Activated CD8-positive, alpha-beta memory T cell treated with anti-CD3 and anti-CD28 coated beads, Interleukin-2, amount 50 U/mL, for 1 hour (primary cell): ENCODE data around the gene CD2AP.
"Not testable (repeated sequence)": the region's sequence is repeated elsewhere in the genome, so short reads cannot be mapped to it uniquely, and the experiment has no call there.

ENCODE experiments used
- DNase-seq: peaks from one replicate; pipeline ENCODE4 v3.0.0-alpha.2; 2020; ENCODE audit errors: extremely low read depth

Gene CD2AP

DNA sequence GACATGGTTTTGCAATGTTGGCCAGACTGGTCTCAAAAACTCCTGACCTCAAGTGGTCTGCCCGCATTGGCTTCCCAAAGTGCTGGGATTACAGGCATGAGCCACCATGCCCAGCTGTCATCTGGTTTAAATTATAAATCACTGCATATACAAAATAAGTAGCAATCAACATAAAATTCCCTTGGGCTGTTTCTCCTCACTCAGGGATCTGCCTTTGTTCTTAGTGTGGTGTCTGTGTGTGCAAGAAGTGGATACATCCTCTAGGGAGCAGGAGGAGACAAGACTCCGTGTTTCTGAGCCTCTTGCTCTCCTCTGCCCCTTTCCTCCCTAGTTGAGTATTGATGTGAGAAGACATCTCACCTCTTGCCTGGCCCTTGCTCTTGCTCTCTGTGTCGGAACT lies 155.6 kb downstream of the CD2AP start:
- DNase-seq: no peak

DNA sequence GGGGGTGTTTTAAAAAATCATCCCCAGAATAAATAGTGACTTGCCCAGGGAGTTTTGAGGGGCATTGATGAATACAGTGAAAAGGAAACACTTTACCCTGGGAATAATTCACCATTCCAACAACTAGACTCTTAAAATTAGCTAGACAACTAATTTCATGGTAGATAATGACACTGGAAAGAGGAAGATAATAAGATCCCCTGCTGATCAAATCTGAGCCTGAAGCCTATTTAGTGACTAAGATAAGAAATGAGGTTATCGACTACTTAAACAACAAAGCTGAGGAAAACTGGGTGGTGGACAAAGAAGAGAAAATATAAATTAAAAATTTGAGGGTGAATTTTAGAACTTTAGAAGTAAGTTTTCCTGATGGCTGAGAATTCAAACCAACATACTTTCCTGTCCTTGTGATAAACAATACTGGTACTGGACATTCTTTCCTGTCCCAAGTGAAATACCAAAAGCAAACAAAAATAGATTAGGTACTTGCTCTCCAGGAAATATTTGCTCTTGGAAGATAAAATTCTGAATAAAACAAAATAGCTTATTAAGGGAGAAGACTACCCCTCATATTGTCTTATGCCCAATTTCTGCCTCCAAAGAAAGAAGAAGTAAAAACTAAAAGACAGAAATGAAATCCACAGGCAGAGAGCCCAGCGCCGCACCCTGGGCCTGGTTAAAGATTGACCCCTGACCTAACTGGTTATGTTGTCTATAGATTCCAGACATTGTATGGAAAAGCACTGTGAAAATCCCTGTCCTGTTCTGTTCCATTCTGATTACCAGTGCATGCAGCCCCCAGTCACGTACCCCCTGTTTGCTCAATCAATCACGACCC lies 156.8 kb downstream of the CD2AP start:
- DNase-seq: no peak

DNA sequence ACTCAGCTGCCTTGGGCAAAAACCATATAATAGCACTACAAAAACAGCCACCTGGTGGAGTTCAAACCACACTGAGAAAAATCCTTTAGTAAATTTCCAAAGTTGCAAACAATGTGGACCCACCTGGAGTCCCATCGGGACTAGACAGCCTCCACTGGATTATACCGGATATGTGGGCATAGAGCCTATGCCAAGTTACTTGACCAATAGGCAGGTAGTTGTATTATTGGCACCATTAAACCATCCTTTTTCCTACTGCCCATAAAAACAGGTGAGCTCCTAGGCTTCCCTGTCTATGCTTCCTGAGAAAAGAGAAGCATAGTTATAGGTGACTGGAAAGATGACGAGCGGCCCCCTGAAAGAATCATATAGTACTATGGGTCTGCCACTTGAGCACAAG lies 169.1 kb downstream of the CD2AP start:
- no peak for DNase-seq

DNA sequence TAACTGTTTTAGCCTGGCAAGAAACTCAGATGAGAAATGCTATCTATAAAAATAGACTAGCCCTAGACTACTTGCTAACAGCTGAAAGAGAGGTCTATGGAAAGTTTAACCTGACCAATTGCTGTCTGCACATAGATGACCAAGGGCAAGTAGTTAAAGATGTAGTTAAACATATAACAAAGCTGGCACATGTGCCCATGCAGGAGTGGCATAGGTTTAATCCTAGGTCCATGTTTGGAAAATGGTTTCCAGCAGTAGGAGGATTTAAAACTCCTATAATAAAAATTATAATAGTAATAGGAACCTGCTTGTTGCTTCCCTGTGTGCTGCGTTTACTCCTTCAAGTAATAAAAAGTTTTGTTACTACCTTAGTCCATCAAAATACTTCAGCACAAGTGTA lies 169.6 kb downstream of the CD2AP start:
- DNase-seq: no peak

DNA sequence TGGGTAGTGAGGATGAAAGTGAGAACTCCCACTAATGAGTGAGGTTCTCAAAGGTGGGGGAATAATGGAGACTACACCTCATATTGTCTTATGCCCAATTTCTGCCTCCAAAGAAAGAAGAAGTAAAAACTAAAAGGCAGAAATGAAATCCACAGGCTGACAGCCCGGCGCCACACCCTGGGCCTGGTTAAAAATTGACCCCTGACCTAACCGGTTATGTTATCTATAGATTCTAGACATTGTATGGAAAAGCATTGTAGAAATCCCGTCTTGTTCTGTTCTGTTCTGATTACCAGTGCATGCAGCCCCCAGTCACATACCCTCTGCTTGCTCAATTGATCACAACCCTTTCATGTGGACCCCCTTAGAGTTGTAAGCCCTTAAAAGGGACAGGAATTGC lies 170.0 kb downstream of the CD2AP start:
- DNase-seq: not testable (repeated sequence)

DNA sequence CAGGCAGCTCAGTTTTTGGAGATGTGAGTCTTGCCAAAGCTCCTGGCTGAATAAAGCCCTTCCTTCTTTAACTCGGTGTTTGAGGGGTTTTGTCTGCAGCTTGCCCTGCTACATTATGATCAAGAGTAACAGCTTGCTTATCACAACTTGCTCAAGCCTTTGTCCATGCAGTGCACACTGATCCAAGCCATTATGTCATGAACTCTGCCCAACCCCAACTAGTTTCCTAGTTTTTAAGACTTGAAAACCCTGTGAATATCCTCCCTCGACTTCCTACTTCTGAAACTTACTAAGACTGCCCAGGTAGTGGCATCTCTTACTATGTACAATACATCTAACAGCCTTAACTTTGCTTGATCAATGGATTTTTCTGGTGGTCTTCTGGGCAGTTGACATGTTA lies 170.4 kb downstream of the CD2AP start:
- DNase-seq: no peak

DNA sequence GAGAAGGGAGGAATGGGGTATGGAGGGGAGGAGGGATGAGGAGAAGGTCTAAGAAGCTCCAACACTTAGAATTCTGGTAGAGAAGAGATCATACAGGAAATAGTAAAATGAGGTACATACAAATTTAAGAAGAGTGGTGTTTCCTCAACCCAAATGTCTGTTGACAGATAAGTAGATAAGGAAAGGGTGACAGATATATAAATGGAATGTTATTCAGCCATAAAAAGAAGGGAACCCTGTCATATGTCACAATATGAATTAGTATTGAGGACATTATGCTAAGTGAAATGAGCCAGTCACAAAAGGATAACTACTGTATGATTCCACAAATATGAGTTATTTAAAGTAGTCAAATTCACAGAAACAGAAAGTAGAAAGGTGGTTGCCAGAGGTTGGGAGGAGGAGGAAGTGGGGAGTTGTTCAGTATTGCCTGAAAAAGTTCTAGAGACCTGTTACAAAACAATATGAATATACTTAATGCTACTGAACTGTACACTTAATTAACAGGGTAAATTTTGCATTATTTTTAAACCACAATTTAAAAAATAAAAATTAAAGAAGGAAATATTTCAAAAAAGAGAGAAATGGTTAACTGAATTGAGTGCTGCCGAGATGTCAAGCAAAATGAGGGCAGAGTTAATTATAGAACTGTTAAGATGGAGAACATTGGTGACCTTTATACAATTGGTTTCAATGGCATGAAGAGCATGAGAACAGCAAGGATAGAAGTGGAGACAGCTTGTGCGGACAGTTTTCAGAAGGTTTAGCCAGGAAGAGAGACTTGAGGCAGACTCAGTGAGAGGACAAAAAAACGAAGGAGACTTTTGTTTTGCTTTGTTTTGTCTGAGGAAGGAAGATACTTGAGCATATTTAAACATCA lies 173.2 kb downstream of the CD2AP start:
- DNase-seq: no peak

DNA sequence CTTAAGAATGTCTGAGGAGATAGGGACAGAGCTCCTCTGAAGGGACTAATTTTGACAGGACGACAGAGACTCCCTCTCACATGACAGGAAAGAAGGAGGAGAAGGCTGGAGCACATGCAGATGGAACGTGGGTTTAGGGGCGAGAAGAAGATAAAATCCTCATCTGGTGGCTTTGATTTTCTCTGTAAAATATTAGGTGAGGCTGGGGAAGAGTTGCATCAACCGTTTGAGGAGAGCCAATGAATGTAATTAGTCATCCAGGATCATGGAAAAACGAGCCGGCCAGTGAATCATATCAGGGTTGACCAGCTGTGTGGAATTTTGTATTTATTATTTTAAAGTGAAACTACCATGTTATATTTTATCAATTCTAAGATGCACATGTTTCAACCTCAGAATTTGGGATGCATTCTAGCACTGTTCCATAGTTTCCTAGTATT lies 173.9 kb downstream of the CD2AP start:
- DNase-seq: no peak

DNA sequence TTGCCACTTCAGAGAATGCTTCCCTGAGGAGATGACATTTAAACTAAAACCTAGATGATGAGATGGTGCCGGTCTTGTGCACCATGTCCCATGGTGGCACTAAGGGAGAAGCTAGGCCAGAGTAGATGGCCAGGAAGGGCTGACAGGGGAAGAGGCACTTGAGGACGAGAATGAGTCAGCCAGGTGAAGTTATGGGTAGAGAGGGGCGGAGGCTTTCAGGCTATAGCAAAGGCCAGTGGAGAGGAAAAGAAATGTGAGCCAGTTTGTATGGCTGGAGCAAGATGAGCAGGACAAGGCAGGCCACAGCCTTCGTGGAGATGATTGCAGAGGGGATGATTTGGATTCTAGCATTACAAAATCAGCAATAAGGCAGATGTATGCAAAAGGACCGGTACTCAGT lies 176.1 kb downstream of the CD2AP start:
- no peak for DNase-seq

DNA sequence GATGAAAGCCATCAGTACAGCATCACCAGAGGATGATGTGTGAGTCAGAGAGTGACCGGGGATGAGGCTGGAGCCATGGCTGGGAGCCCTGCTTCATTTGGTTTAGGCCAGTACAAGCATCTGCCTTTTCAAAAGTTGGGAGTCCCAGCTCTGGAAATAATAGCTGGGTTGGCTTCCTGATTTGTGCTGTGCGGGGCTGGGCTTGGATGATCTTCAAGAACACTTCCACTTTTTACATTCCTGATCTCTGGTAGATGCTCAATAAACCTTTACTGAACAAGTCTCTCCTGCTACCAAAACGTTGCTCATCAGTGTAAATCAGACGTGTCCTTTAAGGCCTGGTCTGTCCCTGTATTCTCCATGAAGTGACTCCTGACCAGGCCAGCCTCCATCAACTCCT lies 176.7 kb downstream of the CD2AP start:
- DNase-seq: no peak

DNA sequence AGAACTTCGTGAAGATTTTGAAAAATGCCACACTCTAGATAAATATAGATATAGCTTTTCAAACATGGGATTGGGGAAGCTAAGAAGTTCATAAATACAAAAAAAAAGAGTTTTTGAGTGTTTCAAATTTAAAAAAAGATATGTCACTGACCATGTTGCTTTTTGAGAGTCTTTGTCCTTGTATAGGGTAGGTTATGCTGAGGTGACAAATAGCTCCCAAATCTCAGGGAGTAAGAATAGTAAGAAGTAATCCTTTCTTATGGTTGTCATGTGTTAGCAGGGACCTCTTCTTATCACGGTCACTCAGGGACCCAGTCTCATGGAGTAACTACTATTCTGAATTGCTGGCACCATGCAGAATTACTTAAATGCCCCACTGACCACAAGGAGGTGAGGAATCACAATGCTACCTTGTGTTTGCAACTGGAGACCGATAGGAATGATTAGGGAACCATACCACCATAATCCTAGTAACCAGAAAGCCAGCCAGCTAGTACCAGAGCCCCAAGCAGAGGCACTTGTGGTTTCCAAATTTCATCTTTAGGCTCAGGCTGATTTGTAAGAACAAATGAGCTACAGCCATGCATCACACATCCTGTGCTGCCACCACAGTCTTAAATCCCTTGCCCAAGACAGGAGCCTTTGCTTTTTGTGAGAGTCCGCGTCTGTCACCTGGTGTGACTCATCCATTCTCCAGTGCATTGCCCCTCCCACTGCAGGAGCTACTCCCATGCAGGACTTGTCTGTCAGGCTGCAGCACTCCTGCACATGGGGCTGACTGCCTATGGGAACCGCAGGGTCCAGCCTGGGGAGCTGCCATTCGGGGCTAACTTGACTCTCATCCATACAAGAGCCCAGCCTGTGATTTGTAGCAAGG lies 178.4 kb downstream of the CD2AP start:
- no peak for DNase-seq

DNA sequence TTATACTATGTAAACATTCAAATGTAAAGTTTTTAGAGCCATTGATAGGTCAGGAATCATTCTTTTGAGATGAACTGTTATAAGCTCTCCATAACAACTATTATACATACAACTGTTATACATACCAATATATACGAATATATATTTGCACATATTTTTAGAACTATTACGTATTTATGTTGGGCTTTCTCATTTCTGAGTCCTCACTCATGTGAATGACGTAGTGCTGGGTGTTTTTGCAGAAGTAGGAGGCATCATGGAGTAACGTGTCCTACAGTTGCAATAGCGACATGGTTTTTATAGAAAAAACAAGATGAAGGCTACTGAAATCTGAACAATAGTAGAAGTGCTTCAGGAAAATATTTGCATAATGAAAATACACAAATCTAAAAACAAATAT lies 184.4 kb downstream of the CD2AP start:
- no peak for DNase-seq

DNA sequence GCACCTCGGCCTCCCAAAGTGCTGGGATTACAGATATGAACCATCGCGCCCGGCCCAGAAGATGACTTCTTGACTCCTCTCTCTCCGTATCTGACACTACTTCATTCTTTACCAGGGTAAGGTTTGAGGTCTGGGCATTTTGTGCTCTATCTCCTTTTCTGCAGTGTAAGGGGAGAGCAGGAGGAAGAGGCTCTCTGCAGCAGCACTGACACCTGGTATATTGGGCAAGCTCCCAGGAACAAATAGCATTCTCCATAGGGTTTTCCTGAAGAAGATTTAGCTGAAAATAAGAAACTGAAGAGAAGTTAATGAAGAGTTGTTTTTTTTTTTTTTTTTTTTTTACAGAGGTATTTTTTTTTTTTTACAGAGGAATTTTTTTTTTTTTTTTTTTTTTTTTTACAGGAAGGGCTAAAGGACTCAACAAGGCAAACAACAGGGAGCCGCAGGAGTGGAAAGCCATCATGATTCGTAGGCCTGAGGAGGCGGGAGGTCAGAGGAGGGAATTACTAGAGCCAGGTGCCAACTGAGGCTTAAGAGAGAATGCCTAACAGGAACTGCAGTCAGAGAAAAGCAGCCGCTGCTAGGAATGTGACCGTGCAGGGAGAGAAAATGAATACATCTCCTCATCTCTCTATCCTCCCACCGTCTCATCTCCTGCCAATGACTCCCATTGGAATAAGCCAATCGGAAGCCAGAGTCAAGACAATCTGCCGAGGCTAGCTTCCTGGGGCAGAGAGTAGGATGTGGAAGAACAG lies 186.1 kb downstream of the CD2AP start:
- no peak for DNase-seq

DNA sequence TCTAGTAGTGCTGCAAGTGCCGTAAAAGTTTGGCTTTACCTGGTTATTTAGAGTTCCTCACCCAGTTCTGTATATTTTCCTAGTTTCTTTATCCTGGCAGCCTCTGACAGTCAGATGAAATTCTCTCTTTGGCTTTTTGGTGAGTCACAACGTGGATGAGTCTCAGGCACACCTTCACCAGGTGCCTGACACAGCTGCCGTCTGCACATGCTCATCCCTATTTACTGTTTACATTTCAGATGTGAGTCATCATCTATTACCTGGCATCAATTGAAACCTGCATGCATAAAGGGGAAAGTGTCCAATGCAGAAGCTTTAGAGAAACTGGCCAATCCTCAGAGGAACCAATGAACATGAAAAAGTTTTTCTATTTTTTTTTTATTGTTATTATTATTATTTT lies 187.5 kb downstream of the CD2AP start:
- no peak for DNase-seq

DNA sequence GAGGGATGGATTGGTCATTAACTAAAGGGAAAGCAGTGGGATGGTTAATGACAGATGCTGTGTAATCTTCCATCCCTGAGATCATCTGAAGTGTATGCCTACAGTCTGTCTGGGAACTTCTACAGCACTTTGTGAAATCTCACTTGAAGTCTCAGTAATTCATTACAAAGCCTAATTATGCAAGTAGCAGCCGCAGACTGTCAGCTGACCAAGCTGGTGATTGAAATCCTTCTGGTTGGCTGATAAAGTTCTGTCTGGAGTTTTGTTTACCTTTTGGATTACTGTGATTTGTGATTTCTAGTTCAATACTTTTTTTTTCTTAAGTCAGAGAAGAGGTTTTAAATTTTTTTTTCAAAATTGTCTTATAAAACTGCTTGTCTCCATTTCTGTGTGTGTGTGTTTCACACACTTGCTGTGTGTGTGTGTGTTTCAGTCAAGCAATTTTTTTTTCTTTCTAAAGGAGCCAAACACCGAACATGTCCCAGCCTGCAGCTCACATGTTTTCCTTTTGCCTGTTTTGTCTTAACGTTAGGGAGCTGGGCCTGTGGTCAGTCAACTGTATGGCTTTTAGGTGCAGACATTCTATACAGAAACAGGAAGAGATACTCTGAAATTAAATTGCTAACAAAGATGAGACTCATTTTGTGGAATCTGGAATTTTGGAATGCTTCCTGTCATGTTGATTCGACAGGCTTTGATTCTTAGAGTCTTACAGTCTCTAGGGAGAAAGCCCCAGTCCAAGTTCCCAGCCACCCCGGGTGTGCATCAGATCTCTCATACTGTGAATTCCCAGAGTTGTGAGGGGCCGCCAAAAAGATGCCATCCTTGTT lies 192.3 kb downstream of the CD2AP start:
- no peak for DNase-seq

DNA sequence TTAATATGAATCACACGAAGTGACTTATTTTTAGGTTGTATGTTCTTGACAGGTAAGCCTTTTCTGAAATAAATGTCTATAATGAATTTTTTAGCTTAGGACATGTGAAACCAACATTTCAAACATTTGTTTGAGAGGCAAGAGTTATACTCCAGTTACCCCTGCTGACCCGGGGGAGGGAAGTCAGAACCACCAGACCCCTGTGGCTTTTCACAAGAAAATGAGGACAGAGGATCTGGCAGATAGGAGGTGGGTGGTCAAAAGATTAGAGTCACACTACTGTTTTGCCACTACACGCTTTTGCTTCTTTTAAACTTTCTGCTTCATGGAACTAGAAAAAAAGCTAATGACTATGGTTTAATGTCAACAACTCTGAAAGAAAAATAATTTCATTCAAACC lies 193.3 kb downstream of the CD2AP start:
- DNase-seq: no peak

DNA sequence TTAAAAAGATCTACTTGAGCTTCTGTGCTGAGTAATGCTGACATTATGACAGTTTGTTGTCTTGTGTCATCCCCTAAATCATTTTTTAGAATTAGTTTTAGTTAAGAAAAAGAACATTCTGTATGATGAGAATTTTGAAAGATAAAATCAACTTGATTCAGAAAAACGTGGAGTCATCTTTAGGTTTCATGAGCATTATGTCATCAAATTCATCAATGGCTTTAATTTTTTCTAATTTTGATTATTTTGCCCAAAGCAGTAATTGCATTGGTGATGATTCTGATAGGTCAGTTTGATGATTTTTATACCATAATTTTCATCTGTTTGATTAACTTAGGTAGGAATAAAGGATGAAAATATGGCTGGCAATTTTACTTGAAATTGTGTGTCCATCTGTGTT lies 194.2 kb downstream of the CD2AP start:
- DNase-seq: no peak

DNA sequence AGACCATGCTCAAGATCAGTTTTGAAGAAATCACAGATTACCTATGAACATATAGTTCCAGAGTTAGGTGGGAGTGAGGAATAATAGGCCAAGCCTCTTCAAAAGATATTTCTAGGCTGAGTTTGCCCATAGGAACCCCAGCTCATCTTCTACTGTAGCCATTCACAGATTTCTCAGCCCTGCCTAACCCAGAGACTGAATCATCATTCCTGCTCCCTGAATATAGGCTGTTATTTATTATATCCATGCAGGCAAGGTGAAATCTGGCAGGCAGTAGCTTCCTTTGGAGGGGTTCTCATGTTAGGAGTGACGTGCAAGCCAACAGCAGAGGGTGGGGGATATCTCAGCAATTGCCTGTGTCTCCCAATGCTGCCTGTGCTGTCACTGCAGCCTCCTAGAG lies 195.2 kb downstream of the CD2AP start:
- no peak for DNase-seq

DNA sequence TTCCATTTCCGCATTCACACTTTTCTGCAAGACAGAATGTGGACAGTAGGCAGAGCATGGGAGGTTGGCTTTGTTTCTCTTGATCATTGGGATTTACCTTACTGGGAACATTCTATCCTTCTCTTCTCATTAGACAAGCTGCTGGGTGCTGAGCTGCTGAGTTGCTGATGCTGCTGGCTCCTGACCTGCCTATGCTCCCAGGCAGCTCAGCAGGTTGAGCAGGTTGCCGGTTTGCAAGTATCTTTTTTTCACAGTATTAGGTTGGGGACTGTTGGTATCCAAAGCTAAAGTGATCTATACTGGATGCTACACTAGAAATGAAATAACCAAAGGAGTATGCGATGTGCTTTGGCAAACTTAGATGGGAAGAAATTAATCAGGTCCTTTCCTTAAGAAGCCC lies 197.1 kb downstream of the CD2AP start:
- no peak for DNase-seq
